Keratinocyte (primary cell): ENCODE data around the gene PAX2.

Experiments used
- CTCF ChIP-seq, 3 experiments: IDR thresholded peaks in 1 of 3; conservative IDR thresholded peaks in 1 of 3; optimal IDR thresholded peaks in 1 of 3; 2 replicates in 2 of 3; 3 replicates in 1 of 3; pipeline versions ENCODE3 to v1.5.1; 2011; ENCODE audit warnings: low read length in 3 of 3, mild to moderate bottlenecking in 3 of 3, moderate library complexity in 2 of 3, control low read depth in 1 of 3, inconsistent platforms in 1 of 3; ENCODE audit not compliant: insufficient read depth in 2 of 3; ENCODE audit errors: extremely low read depth in 1 of 3
- EZH2 ChIP-seq: IDR thresholded peaks from one replicate; pipeline ENCODE4 v1.6.1; 2012; ENCODE audit warnings: inconsistent platforms, mild to moderate bottlenecking, low read length, moderate library complexity

- TF ChIP-seq CTCF (optimal IDR thresholded peaks at IDR 0.05 in 1 of 3, IDR thresholded peaks at IDR 0.05 in 1 of 3, conservative IDR thresholded peaks at IDR 0.05 in 1 of 3; ENCODE audit: extremely low read depth in 1 of 3, insufficient read depth in 2 of 3, low read length in 3 of 3) (no peak), EZH2 (no peak)
Observed at GRCh38 chr10:100782461-100783244, 37.3 kb downstream of the PAX2 start.
